SK-N-SH (cell line): ENCODE measurements around the gene SEMA3B. TPM values are rescaled to one million over a fixed set of nuclear protein-coding genes. Genes with fewer than 3 reads are reported as not detected.
A peak's percentile ranks its signal among the peaks of the same experiment; 100 is the strongest.

Experiments used
- CTCF ChIA-PET: fragments of 300-600, 350-600 bp; formaldehyde crosslinking; extraction: SDS; loops from one replicate; lab custom pipeline; 2021; lab: Yijun Ruan, JAX
- POLR2A ChIA-PET: fragments of 350-600 bp; sonication (Branson Sonifier 250); formaldehyde crosslinking; extraction: SDS; loops from one replicate; lab custom pipeline; 2020; ENCODE audit warnings: antibody characterized with exemption, inconsistent platforms; lab: Yijun Ruan, JAX
- DNase-seq: peaks from one replicate; pipeline ENCODE4 v3.0.0; 2012
- H2AFZ ChIP-seq: fragments of 200-600 bp; sonication (generic); 2 replicates; pipeline ENCODE4 v1.8.1; 2016; ENCODE audit warnings: antibody characterized with exemption, mild to moderate bottlenecking, low read depth
- H3F3A ChIP-seq: fragments of 200-600 bp; sonication (generic); replicated peaks from 2 replicates; pipeline ENCODE3; 2016; ENCODE audit warnings: antibody characterized with exemption, mild to moderate bottlenecking; ENCODE audit not compliant: insufficient read depth
- H3K27ac ChIP-seq, 2 experiments: fragments of 200-500 bp in 1 of 2; fragments of 200-600 bp in 1 of 2; sonication (Bioruptor generic) in 1 of 2; sonication (generic), shearing (Covaris generic) in 1 of 2; 2 replicates each; pipeline versions ENCODE4 v1.5.1 to v1.6.1; 2014 to 2016; ENCODE audit warnings: low read depth in 2 of 2, inconsistent platforms in 1 of 2, low read length in 1 of 2, mild to moderate bottlenecking in 1 of 2, mixed read lengths in 1 of 2
- H3K27me3 ChIP-seq: fragments of 200-600 bp; sonication (generic), shearing (Covaris generic); 2 replicates; pipeline ENCODE4 v1.6.1; 2016; ENCODE audit warnings: mixed run types; ENCODE audit not compliant: insufficient read depth
- H3K36me3 ChIP-seq, 2 experiments: fragments of 200-500 bp in 1 of 2; fragments of 200-600 bp in 1 of 2; sonication (Bioruptor generic) in 1 of 2; sonication (generic) in 1 of 2; replicated peaks in 1 of 2; 2 replicates each; pipeline versions ENCODE3 to v1.5.1; 2014 to 2016; ENCODE audit warnings: low read length in 1 of 2, mild to moderate bottlenecking in 1 of 2; ENCODE audit not compliant: insufficient read depth in 2 of 2, control insufficient read depth in 1 of 2
- H3K4me1 ChIP-seq, 2 experiments: fragments of 200-500 bp in 1 of 2; fragments of 200-600 bp in 1 of 2; sonication (Bioruptor generic) in 1 of 2; sonication (generic), shearing (Covaris generic) in 1 of 2; 2 replicates each; pipeline versions ENCODE4 v1.5.1 to v1.6.1; 2014 to 2016; ENCODE audit warnings: low read depth in 1 of 2, low read length in 1 of 2, mixed run types in 1 of 2; ENCODE audit not compliant: insufficient read depth in 2 of 2, control insufficient read depth in 1 of 2
- H3K4me2 ChIP-seq: fragments of 200-600 bp; sonication (generic), shearing (Covaris generic); 2 replicates; pipeline ENCODE4 v1.6.1; 2017; ENCODE audit warnings: mixed run types
- H3K4me3 ChIP-seq, 2 experiments: fragments of 200-500 bp in 1 of 2; fragments of 200-600 bp in 1 of 2; sonication (Bioruptor generic) in 1 of 2; sonication (generic), shearing (Covaris generic) in 1 of 2; 2 replicates each; pipeline versions ENCODE4 v1.5.1 to v1.8.1; 2014 to 2016; ENCODE audit warnings: low read depth in 2 of 2, inconsistent platforms in 1 of 2, low read length in 1 of 2, mild to moderate bottlenecking in 1 of 2, mixed read lengths in 1 of 2, moderate library complexity in 1 of 2
- H3K79me2 ChIP-seq: fragments of 200-600 bp; sonication (generic); 2 replicates; pipeline ENCODE4 v1.8.1; 2017; ENCODE audit warnings: mild to moderate bottlenecking; ENCODE audit not compliant: insufficient read depth
- H3K9ac ChIP-seq: fragments of 200-600 bp; sonication (generic); 2 replicates; pipeline ENCODE4 v1.6.1; 2017; ENCODE audit warnings: mixed run types
- H3K9me2 ChIP-seq: fragments of 200-600 bp; sonication (generic); 2 replicates; pipeline ENCODE4 v1.6.1; 2017; ENCODE audit warnings: mixed run types
- H3K9me3 ChIP-seq: fragments of 200-600 bp; sonication (generic); 2 replicates; pipeline ENCODE4 v1.6.1; 2017; ENCODE audit warnings: mixed run types, mild to moderate bottlenecking, moderate library complexity
- H4K20me1 ChIP-seq: fragments of 200-600 bp; sonication (generic); 2 replicates; pipeline ENCODE4 v1.6.1; 2017; ENCODE audit warnings: mild to moderate bottlenecking, mixed run types; ENCODE audit not compliant: insufficient read depth
- CHD2 ChIP-seq: fragments of 150-350 bp; IDR thresholded peaks from 2 replicates; pipeline ENCODE4 v1.6.1; 2018; ENCODE audit warnings: low read length; ENCODE audit not compliant: partially characterized antibody
- EP300 ChIP-seq, 2 experiments: IDR thresholded peaks; 2 replicates each; pipeline versions ENCODE4 v1.4.0 to v1.6.1; 2012; ENCODE audit warnings: borderline replicate concordance in 1 of 2, low read depth in 1 of 2, low read length in 1 of 2
- EZH2phosphoT487 ChIP-seq: fragments of 200-600 bp; sonication (generic); IDR thresholded peaks from 2 replicates; pipeline ENCODE4 v1.6.1; 2017; ENCODE audit warnings: low read depth, mixed run types, mild to moderate bottlenecking, antibody characterized with exemption, moderate library complexity, borderline replicate concordance
- FOSL2 ChIP-seq: IDR thresholded peaks from 2 replicates; pipeline ENCODE4 v1.4.0; 2012; ENCODE audit warnings: low read depth, mild to moderate bottlenecking, moderate library complexity, borderline replicate concordance
- FOXM1 ChIP-seq: IDR thresholded peaks from 2 replicates; pipeline ENCODE4 v1.4.0; 2012; ENCODE audit warnings: low read depth, mild to moderate bottlenecking
- GABPA ChIP-seq: IDR thresholded peaks from 2 replicates; pipeline ENCODE4 v1.4.0; 2012; ENCODE audit warnings: low read depth, mild to moderate bottlenecking
- NRF1 ChIP-seq: IDR thresholded peaks from 2 replicates; pipeline ENCODE4 v1.6.1; 2012; ENCODE audit warnings: low read depth, mild to moderate bottlenecking, low read length
- POLR2AphosphoS5 ChIP-seq: IDR thresholded peaks from 2 replicates; pipeline ENCODE4 v1.6.1; 2012; ENCODE audit warnings: low read depth, low read length
- REST ChIP-seq: IDR thresholded peaks from 2 replicates; pipeline ENCODE4 v1.6.1; 2012; ENCODE audit warnings: mild to moderate bottlenecking, low read depth, low read length, moderate library complexity
- SIN3A ChIP-seq: IDR thresholded peaks from 2 replicates; pipeline ENCODE4 v1.6.1; 2012; ENCODE audit warnings: low read depth, mild to moderate bottlenecking, low read length, moderate library complexity, borderline replicate concordance
- SMC3 ChIP-seq: IDR thresholded peaks from 2 replicates; pipeline ENCODE4 v1.6.1; 2012; ENCODE audit warnings: low read depth, low read length, improper control_type of control experiment
- TAF1 ChIP-seq: IDR thresholded peaks from 2 replicates; pipeline ENCODE4 v1.6.1; 2012; ENCODE audit warnings: low read depth, mild to moderate bottlenecking, low read length, moderate library complexity, borderline replicate concordance
- TCF12 ChIP-seq: IDR thresholded peaks from 2 replicates; pipeline ENCODE4 v1.4.0; 2012
- WGBS: methylation state at CpG from one replicate; pipeline ENCODE4 v1.1.6; 2017; ENCODE audit warnings: low lambda C conversion rate; 5-methylcytosine and 5-hydroxymethylcytosine counted together
- polyA plus RNA-seq, 3 experiments: library from polyadenylated mRNA; depleted of rRNA; stranded (reverse); fragments of >200 nt; gene quantifications; 2 replicates each; pipeline ENCODE4 v1.2.3, GENCODE V29; 2012
- TF ChIP-seq, protein P1 (sequence below): IDR thresholded peaks from 2 replicates; pipeline ENCODE4 v1.4.0; 2012; ENCODE audit warnings: low read depth, borderline replicate concordance

Gene SEMA3B
- polyA plus RNA-seq, 1 of the 3 experiments (the other 2 are of a cell fraction): 14.9 TPM

DNA sequence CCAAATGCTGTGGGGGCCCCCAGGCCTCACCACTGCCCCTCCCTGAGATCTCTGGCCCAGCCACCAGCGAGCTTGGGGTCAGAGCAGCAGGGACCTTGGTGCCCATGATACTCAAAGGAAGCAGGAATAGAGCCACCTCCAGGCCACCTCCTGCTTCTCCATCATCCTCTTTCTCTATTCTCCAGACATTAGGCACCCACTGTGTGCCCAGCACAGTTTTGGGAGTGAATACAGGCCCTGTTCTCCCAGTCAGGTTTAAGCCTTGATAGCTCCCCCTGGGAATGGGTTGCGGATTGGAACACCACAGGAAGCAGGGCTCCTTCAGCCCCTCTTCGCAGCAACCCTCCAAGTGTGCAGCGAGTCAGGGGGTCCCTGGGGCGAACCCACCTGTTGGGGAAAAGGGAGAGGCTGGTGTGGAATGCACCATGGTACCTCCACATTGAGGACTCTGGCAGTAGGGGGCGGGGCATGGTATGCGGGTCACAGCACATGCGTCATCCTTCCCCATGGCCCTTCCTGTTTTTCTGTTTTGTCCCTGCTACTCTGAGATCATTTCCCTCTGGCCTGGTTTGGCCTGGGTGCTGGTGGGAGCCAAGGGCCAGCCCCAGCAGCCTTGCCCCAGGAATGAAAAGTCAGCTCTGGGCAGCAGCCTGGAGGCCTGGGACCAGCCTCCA lies 14.2 kb upstream of the SEMA3B start:
- Histone ChIP-seq H3K4me2 (no peak overlapping the region), H3K36me3 (peaks cover 27 to 56% of the 10 kb centered on the region in 2 experiments), H3K79me2 (peaks cover 52% of the 10 kb centered on the region)

More for the DNA sequence above, 14.2 kb upstream of the SEMA3B start:
- Histone ChIP-seq H4K20me1 (peaks cover 53% of the 10 kb centered on the region), H3K4me3 (no peak overlapping the region), H3K27me3 (no peaks in the 10 kb centered on the region), H3K4me1 (peaks cover 4 to 6% of the 10 kb centered on the region in 2 experiments; a peak in 1 of 4 replicates), H3K9ac (no peak overlapping the region), H3K9me2 (no peaks in the 10 kb centered on the region), H2AFZ (no peak overlapping the region), H3K27ac (peak overlapping the region in 1 of 2 experiments; percentile 11; a peak in 2 of 4 replicates), H3F3A (peaks cover 29% of the 10 kb centered on the region), H3K9me3 (no peaks in the 10 kb centered on the region)
- POLR2A ChIA-PET: no interaction called here
- WGBS: 89% methylated on average over 8 of the region's 8 CpGs
- DNase-seq: no peak
- TF ChIP-seq, protein P1, sequence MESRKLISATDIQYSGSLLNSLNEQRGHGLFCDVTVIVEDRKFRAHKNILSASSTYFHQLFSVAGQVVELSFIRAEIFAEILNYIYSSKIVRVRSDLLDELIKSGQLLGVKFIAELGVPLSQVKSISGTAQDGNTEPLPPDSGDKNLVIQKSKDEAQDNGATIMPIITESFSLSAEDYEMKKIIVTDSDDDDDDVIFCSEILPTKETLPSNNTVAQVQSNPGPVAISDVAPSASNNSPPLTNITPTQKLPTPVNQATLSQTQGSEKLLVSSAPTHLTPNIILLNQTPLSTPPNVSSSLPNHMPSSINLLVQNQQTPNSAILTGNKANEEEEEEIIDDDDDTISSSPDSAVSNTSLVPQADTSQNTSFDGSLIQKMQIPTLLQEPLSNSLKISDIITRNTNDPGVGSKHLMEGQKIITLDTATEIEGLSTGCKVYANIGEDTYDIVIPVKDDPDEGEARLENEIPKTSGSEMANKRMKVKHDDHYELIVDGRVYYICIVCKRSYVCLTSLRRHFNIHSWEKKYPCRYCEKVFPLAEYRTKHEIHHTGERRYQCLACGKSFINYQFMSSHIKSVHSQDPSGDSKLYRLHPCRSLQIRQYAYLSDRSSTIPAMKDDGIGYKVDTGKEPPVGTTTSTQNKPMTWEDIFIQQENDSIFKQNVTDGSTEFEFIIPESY: no peak
- no peak for TF ChIP-seq GABPA
- TF ChIP-seq SMC3: no peak
- TF ChIP-seq TAF1: no peak
- no peak for TF ChIP-seq FOXM1
- no peak for TF ChIP-seq POLR2AphosphoS5
- no peak for TF ChIP-seq CHD2
- TF ChIP-seq FOSL2: no peak
- TF ChIP-seq REST: no peak
- no peak for TF ChIP-seq SIN3A
- TF ChIP-seq NRF1: no peak
- no peak for TF ChIP-seq EZH2phosphoT487
- no peak for TF ChIP-seq TCF12
- TF ChIP-seq EP300 (IDR thresholded peaks at IDR 0.05; ENCODE audit: borderline replicate concordance in 1 of 2, low read depth in 1 of 2, low read length in 1 of 2): no peak
- CTCF ChIA-PET: interaction anchor here (0.7 to 61.6 kb wide), 5 partner anchors 7 to 68 kb away, joined by 3 to 1375 read pairs (median 180); partner anchors contain the start of genes GNAI2 and GNAT1
